GM15510 (cell line): ENCODE results near the gene TSPAN6.

Experiments used
- POLR2A ChIP-seq: IDR thresholded peaks from 3 replicates; pipeline ENCODE4 v1.6.1; 2011; ENCODE audit warnings: borderline replicate concordance; ENCODE audit not compliant: insufficient read length; ENCODE audit errors: extremely low read depth

The TSPAN6 gene

DNA sequence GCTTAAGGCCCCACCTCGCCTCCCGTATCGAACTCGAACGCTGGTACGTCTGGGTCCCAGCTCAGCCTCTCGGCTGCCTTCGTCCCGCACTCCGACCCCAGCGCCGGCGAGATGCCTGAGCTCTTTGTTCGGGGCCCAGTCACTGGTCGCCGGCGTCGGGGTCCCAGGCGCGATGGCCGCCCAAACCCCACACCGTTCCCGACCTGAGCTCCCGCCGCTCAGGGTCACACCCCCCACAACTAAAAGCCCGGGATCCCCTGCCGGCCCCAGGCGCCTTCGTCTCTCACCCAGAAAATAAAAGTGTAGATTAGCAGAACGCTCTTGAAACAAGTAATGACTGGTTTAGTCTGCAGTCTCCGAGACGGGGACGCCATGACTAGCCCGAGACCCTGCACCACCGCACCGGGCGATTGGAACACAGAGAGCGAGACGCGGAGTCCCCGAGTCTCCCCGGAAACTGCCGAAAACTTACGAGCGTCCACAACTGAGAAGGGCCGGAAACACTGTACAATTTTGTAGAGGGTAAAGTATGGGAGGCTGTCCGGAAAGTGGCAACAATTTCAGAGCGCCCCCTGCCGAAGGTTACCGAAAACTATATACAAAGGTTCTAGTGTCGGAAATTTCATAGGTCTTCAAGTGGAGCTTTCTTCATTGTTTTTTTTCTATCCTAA is at the start of gene TSPAN6:
TSS of gene TSPAN6 (minus strand) at position 486 of the 671 bp plus-strand sequence. CDS start at position 374, 112 bp downstream.
- TF ChIP-seq POLR2A, result no peak

- TF ChIP-seq POLR2A, result no peak
Observed at GRCh38 chrX:100685997-100686305, 49.3 kb upstream of the TSPAN6 start.

- TF ChIP-seq POLR2A, result no peak
Observed at GRCh38 chrX:100685284-100685996, 48.8 kb upstream of the TSPAN6 start.

DNA sequence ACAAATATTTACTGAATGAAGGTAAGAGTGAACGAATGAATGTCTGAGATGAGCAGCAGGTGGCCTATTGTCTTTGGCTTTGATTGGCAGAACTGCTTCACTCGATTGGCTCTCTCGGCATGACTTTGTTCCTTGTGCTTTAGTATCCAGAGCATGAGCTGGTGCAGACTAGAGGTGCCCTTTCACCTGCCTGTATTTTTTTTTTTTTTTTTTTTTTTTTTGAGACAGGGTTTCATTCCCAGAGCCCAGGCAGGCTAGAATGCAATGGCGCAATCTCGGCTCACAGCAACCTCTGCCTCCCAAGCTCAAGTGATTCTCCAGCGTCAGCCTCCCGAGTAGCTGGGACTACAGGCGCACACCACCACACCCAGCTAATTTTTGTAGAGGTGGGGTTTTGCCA is 46.3 kb upstream of the TSPAN6 start:
- TF ChIP-seq POLR2A, result no peak

DNA sequence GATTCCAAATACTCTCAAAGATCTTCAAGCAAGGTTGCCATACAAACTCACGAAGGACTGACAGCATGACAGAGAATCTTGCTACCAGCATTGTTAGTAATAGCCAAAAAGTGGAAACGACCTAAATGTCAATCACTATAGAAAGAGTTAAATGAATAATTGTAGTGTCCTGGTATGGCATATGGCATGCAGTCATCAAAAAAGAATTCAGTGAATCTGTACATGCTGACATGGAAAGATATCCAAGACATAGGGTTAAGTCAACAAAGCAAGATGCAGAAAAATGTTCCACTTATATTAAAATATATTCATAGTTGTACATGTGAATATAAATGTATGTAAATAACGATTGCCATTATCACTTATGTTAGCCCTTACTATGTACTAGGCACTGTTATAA is 45.0 kb upstream of the TSPAN6 start:
- no peak for TF ChIP-seq POLR2A

DNA sequence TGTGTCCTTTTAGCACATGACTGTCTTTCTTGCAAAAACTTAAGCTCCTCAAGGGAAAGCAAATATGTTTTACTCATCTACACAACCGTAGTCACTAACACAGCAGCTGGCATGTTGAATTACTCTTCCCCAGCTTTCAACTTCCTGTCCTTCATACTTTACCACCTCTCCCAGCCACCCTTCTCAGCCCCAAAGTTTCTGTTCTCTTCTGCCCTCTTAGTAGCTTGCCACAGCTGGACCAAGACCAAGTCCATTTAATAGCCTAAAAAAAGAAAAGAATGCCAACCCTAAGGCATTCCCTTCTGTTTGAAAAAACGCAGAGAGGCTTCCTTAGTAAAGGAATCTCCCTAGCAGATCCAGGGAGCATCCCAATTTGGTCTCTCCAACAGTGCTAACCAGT is 44.1 kb upstream of the TSPAN6 start:
- no peak for TF ChIP-seq POLR2A

DNA sequence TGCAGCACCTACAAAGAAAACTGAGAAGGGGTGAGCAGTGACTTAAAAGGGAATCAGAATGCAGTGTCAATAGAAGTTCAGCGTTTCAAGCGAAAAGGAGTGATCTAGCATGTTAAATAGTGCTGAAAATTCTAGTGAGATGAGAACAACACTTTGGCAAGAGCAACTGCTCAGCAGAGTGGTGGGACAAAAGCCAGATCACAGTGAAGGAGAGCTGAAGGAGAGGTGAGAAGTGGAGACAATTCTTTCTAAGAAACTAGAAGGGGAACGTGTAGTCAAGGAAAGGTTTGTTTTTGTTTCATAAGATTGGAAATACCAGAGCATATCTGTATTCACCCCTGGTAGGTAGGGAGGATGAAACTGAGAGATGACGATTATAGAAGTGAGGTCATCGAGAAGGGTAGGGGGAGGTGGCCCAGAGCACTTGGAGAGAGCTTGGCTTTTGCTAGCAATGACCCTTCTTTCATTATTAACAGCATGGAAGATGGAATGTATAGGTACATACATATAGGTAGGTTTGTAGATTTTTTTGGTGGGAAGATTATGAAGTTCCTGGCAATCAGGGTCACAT is 41.1 kb upstream of the TSPAN6 start:
- no peak for TF ChIP-seq POLR2A

- TF ChIP-seq POLR2A, result no peak
Observed at GRCh38 chrX:100674705-100675104, 38.1 kb upstream of the TSPAN6 start.

- no peak for TF ChIP-seq POLR2A
Observed at GRCh38 chrX:100673397-100673953, 36.9 kb upstream of the TSPAN6 start.

DNA sequence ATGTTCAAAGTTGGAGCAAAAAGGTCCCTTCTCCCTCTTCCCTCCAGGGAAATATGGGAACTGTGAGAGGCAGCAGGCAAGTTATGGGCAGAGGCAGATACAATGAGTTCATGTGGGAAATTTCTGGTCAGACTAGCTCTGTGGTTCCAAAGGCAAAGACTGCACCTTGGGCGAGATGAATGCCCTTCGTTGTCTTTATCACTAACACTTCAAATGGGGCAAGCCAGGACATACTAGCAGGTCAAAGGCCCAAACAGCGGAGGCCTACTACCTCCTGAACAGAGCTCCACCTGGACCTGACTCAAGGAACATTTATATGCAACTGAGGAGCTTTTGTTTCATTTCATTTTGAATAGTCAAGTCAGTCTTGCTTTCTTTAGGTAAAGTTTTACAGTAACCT is 36.4 kb upstream of the TSPAN6 start:
- no peak for TF ChIP-seq POLR2A

DNA sequence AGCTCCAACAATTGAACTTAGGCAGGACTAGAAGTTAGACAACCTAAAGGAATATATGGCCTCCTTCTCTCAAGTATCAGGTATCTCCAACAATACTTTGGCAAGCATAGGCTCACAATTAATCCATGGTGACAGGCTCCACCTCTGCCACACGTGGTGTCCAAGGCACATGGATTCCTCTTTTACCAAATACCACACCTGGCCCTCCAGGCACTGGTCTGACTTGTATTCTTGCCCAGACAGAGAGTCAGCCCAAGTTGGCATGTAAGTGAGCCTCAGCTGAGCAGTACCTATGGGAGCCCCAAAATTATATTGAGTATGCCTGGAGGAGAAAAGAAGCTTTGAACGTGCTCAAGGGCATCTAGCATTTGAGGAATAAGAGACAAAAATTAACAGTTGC is 27.0 kb upstream of the TSPAN6 start:
- no peak for TF ChIP-seq POLR2A

GRCh38 chrX:100662796-100663195 is 26.2 kb upstream of the TSPAN6 start:
- no peak for TF ChIP-seq POLR2A

- no peak for TF ChIP-seq POLR2A
Observed at GRCh38 chrX:100662170-100662569, 25.6 kb upstream of the TSPAN6 start.

DNA sequence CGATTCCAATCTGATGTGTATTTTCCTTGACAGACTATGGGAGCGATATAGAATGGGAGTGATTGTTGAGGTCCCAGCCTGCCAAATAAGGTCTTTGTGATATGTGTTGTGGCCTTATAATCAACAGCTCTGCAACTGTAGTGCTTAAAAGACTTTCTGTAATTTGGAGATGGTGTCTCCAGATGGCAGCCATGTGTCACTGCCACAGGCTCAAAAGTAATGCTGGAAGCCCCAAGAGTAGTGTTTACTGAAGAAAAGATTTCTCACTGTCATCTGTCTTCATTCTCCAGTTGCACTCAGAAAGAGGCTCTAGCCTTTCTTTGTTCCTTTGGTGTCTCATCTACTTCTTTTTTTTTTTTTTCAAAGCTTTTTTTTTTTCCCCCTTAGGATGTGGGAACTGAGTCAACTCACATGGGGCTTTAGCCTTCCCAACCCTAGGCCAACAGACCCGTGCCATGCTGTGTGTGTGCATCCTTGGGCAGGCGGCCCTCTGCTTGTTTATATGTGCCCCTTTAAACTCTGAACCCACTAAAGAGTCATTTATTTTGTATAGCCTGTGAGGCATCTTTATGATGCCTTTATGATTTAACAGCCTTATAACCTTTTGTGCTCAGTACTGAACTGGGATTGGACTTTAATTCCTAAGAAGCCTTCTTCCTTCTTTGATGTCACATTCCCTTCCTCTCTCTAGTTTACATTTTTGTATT is 23.0 kb upstream of the TSPAN6 start:
- TF ChIP-seq POLR2A, result no peak

GRCh38 chrX:100658941-100659381 is 22.4 kb upstream of the TSPAN6 start:
- TF ChIP-seq POLR2A, result no peak
